Measurements from ENCODE around the gene PSEN2. TPM values are rescaled to one million over a fixed set of nuclear protein-coding genes. Genes with fewer than 3 reads are reported as not detected.

Gene PSEN2
- total RNA-seq, 1 experiment from 2014 or later, result 14.8 TPM

GRCh38 chr1:226826479-226827261 is 43.7 kb upstream of the PSEN2 start:
- Histone ChIP-seq H3K4me2 (no peak overlapping the region), H4K20me1 (ENCODE audit: insufficient read depth) (no peaks in the 10 kb centered on the region), H3K27me3 (ENCODE audit: insufficient read depth, low read depth) (no peaks in the 10 kb centered on the region), H3K9me3 (ENCODE audit: insufficient read depth, low read depth) (no peaks in the 10 kb centered on the region), H2AFZ (no peak overlapping the region), H3K27ac (no peak overlapping the region), H3K79me2 (ENCODE audit: low read depth) (no peaks in the 10 kb centered on the region), H3F3A (ENCODE audit: insufficient read depth, low read depth) (peaks cover 3% of the 10 kb centered on the region; the same call in 1 of the 2 replicates), H3K36me3 (ENCODE audit: low read depth) (no peaks in the 10 kb centered on the region), H3K4me1 (replicated peaks; ENCODE audit: insufficient read depth) (peaks cover 12% of the 10 kb centered on the region; the same call in 1 of the 2 replicates), H3K4me3 (no peak overlapping the region), H3K9me2 (ENCODE audit: insufficient read depth) (no peaks in the 10 kb centered on the region)
- intact Hi-C loops (cut with micrococcal nuclease; ENCODE audit: unreplicated experiment), result loop anchor here (10.0 kb wide), 1 partner anchor 618 kb away; no protein-coding TSS in a partner anchor
- DNase-seq, result no peak
- no TSS peak for BruUV-seq (replicated peaks)
- ChIA-PET POLR2A (ENCODE audit: unreplicated experiment) (no interaction called here), CTCF (interaction anchor here (0.6 to 0.8 kb wide), 3 partner anchors 75 to 279 kb away, joined by 3 to 9 read pairs (median 6); no protein-coding TSS in a partner anchor)
- no peak for TF ChIP-seq CTCF (conservative IDR thresholded peaks at IDR 0.05)
- no peak for TF ChIP-seq EZH2 (IDR thresholded peaks at IDR 0.05; ENCODE audit: low read depth)

GRCh38 chr1:226827458-226827857 is 43.0 kb upstream of the PSEN2 start:
- no peaks in the 10 kb centered on the region for H3K9me2 ChIP-seq (ENCODE audit: insufficient read depth)
- POLR2A ChIA-PET (ENCODE audit: unreplicated experiment), result no interaction called here
- intact Hi-C loops (cut with micrococcal nuclease; ENCODE audit: unreplicated experiment), result loop anchor here (10.0 kb wide), 1 partner anchor 617 kb away; no protein-coding TSS in a partner anchor

More at GRCh38 chr1:226827458-226827857, 43.0 kb upstream of the PSEN2 start:
- no peaks in the 10 kb centered on the region for H3K36me3 ChIP-seq (ENCODE audit: low read depth)
- TF ChIP-seq EZH2 (IDR thresholded peaks at IDR 0.05; ENCODE audit: low read depth), result no peak
- no peak for TF ChIP-seq CTCF (conservative IDR thresholded peaks at IDR 0.05)
- H3F3A ChIP-seq (ENCODE audit: insufficient read depth, low read depth), result peaks cover 3% of the 10 kb centered on the region; the same call in 1 of the 2 replicates
- CTCF ChIA-PET, result interaction anchor here (1.1 kb wide), 1 partner anchor 201 kb away, joined by 8 read pairs; no protein-coding TSS in a partner anchor
- no peak overlapping the region for H2AFZ ChIP-seq
- no peak for DNase-seq
- H3K9me3 ChIP-seq (ENCODE audit: insufficient read depth, low read depth), result no peaks in the 10 kb centered on the region
- H3K27me3 ChIP-seq (ENCODE audit: insufficient read depth, low read depth), result no peaks in the 10 kb centered on the region
- no peak overlapping the region for H3K27ac ChIP-seq
- no peaks in the 10 kb centered on the region for H4K20me1 ChIP-seq (ENCODE audit: insufficient read depth)
- no TSS peak for BruUV-seq (replicated peaks)
- peaks cover 20% of the 10 kb centered on the region for H3K4me1 ChIP-seq (replicated peaks; ENCODE audit: insufficient read depth)
- no peak overlapping the region for H3K4me3 ChIP-seq
- H3K4me2 ChIP-seq, result no peak overlapping the region
- no peaks in the 10 kb centered on the region for H3K79me2 ChIP-seq (ENCODE audit: low read depth)
